GM21526 (cell line): ENCODE measurements around the gene IER2.
"Not testable (repeated sequence)": the region's sequence is repeated elsewhere in the genome, so short reads cannot be mapped to it uniquely, and the experiment has no call there.

Experiments used
- ATAC-seq: cut with Tn5 transposase; IDR thresholded peaks from one replicate; pipeline ENCODE4 v1.9.1; 2021; ENCODE audit warnings: moderate library complexity; ENCODE audit not compliant: unreplicated experiment, low FRiP score

The IER2 gene

GRCh38 chr19:13189600-13189999 is 39.4 kb downstream of the IER2 start:
- no peak for ATAC-seq

GRCh38 chr19:13190781-13191540 is 40.8 kb downstream of the IER2 start:
- no peak for ATAC-seq

GRCh38 chr19:13195678-13196077 is 45.5 kb downstream of the IER2 start:
- no peak for ATAC-seq

DNA sequence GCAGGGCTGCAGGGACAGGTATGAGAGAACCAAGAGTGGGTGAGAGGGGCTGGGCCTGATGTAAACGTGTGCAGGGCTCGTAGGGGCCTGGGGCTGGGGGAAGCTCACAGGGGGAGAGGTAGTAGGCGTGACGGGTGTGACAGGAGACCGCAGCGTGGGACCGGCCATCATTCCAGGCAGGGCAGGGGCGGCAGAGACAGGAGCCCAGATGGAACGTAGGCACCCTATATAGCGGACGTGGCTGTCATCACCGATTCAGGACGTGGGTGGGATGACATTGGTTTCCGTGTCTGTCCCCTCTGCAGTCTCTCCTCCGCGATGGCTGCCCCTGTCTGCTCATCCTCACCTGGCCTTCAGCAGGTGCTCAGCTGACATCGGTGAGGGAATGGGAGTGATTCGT is 48.4 kb downstream of the IER2 start:
- no peak for ATAC-seq

- not testable (repeated sequence) for ATAC-seq
These were observed 51.9 kb downstream of the IER2 start for GRCh38 chr19:13202112-13202511.
